GM12878 (cell line): ENCODE results near the gene SNED1. TPM values are rescaled to one million over a fixed set of nuclear protein-coding genes. Genes with fewer than 3 reads are reported as not detected.

Source experiments
- ATAC-seq: fragments of 200-7000 bp; cut with Tn5 transposase; 3 replicates; pipeline ENCODE4 v1.9.1; 2020; ENCODE audit warnings: mild to moderate bottlenecking, moderate library complexity
- BruUV-seq: library from RNA; stranded (reverse); fragments of 400-500 nt; replicated peaks from 2 replicates; lab custom pipeline; 2021; lab: Mats Ljungman, UMichigan
- CTCF ChIA-PET: fragments of 300-600 bp; sonication (Branson Sonifier 250); formaldehyde crosslinking; extraction: SDS; loops from one replicate; lab custom pipeline; 2021; ENCODE audit warnings: inconsistent platforms; lab: Yijun Ruan, JAX
- POLR2A ChIA-PET: fragments of 350-600 bp; formaldehyde crosslinking; extraction: SDS; loops from one replicate; lab custom pipeline; 2021; ENCODE audit warnings: inconsistent platforms; lab: Charles Lee
- RAD21 ChIA-PET: fragments of 300-600 bp; sonication (Branson Sonifier 250); formaldehyde crosslinking; loops from one replicate; lab custom pipeline; 2023; ENCODE audit warnings: antibody characterized with exemption; ENCODE audit not compliant: unreplicated experiment; lab: Charles Lee
- SMC1A ChIA-PET: fragments of 300-600 bp; sonication (Branson Sonifier 250); formaldehyde crosslinking; loops from one replicate; lab custom pipeline; 2023; ENCODE audit not compliant: unreplicated experiment, uncharacterized antibody; lab: Charles Lee
- DNase-seq: peaks from one replicate; pipeline ENCODE4 v3.0.0-alpha.2; 2011; ENCODE audit warnings: low read depth, low spot score
- FAIRE-seq: peaks from 3 replicates; lab custom pipeline; 2011; peaks lifted over from hg19 to GRCh38; lab: Jason Lieb, UNC
- H2AFZ ChIP-seq: 2 replicates; pipeline ENCODE4 v1.6.0; 2011; ENCODE audit warnings: low read depth, low read length, control low read depth; ENCODE audit not compliant: control insufficient read depth
- H3K27ac ChIP-seq: 2 replicates; pipeline ENCODE4 v1.5.1; 2011; ENCODE audit warnings: control low read depth; ENCODE audit not compliant: control insufficient read depth, insufficient read depth
- H3K27me3 ChIP-seq, 2 experiments: replicated peaks in 1 of 2; 2 replicates each; pipeline versions ENCODE4 v1.6.0 to v1.6.1; 2011; ENCODE audit warnings: low read length in 1 of 2; ENCODE audit not compliant: control insufficient read depth in 2 of 2, insufficient read depth in 2 of 2
- H3K36me3 ChIP-seq, 2 experiments: 2 replicates each; pipeline ENCODE4 v1.5.1; 2011; ENCODE audit warnings: low read length in 1 of 2; ENCODE audit not compliant: control insufficient read depth in 2 of 2, insufficient read depth in 2 of 2
- H3K4me1 ChIP-seq: 2 replicates; pipeline ENCODE4 v1.6.1; 2011; ENCODE audit warnings: mild to moderate bottlenecking, low read length, moderate library complexity, mixed read lengths; ENCODE audit not compliant: control insufficient read depth, insufficient read depth
- H3K4me2 ChIP-seq: 2 replicates; pipeline ENCODE4 v1.6.0; 2011; ENCODE audit warnings: control low read depth; ENCODE audit not compliant: control insufficient read depth, insufficient read depth
- H3K4me3 ChIP-seq: fragments of 200-600 bp; sonication (generic); 2 replicates; pipeline ENCODE4 v1.5.1; 2016
- H3K79me2 ChIP-seq: 2 replicates; pipeline ENCODE4 v1.6.0; 2011; ENCODE audit warnings: low read length; ENCODE audit not compliant: control insufficient read depth, insufficient read depth
- H3K9ac ChIP-seq: 2 replicates; pipeline ENCODE4 v1.8.0; 2011; ENCODE audit warnings: low read length, control low read depth, mixed read lengths; ENCODE audit not compliant: control insufficient read depth, insufficient read depth
- H3K9me3 ChIP-seq: replicated peaks from 3 replicates; pipeline ENCODE4 v1.5.1; 2011; ENCODE audit warnings: mild to moderate bottlenecking, low read length; ENCODE audit not compliant: control insufficient read depth, insufficient read depth
- H4K20me1 ChIP-seq: 2 replicates; pipeline ENCODE4 v1.6.0; 2011; ENCODE audit not compliant: control insufficient read depth, insufficient read depth
- CHD1 ChIP-seq: IDR thresholded peaks from 2 replicates; pipeline ENCODE4 v1.6.1; 2012; ENCODE audit warnings: low read depth, low read length, improper control_type of control experiment
- CHD4 ChIP-seq: fragments of 200-600 bp; sonication (generic); IDR thresholded peaks from 2 replicates; pipeline ENCODE4 v1.6.1; 2016; ENCODE audit warnings: mild to moderate bottlenecking
- CREM ChIP-seq: IDR thresholded peaks from 2 replicates; pipeline ENCODE4 v1.6.1; 2014; ENCODE audit warnings: antibody characterized with exemption, low read depth
- NFXL1 ChIP-seq: fragments of 450-650 bp; IDR thresholded peaks from 2 replicates; pipeline ENCODE4 v1.6.1; 2017; ENCODE audit warnings: antibody characterized with exemption, mild to moderate bottlenecking, borderline replicate concordance
- NR2F1 ChIP-seq: fragments of 450-650 bp; conservative IDR thresholded peaks from 2 replicates; pipeline ENCODE4 v1.6.1; 2017; ENCODE audit warnings: mild to moderate bottlenecking
- TCF3 ChIP-seq: IDR thresholded peaks from 2 replicates; pipeline ENCODE4 v1.6.1; 2012; ENCODE audit warnings: low read depth, mild to moderate bottlenecking, low read length, borderline replicate concordance; ENCODE audit not compliant: insufficient read depth
- TCF7 ChIP-seq: IDR thresholded peaks from 2 replicates; pipeline ENCODE4 v1.6.1; 2014; ENCODE audit warnings: antibody characterized with exemption, borderline replicate concordance
- ZNF622 ChIP-seq: fragments of 450-650 bp; IDR thresholded peaks from 2 replicates; pipeline ENCODE4 v1.6.1; 2017; ENCODE audit warnings: mild to moderate bottlenecking, inconsistent platforms
- WGBS: methylation state at CpG from one replicate; pipeline ENCODE4 v1.1.6; 2016; ENCODE audit warnings: low lambda C conversion rate; ENCODE audit not compliant: insufficient replicate concordance, insufficient coverage; ENCODE audit errors: missing lambda C conversion rate; 5-methylcytosine and 5-hydroxymethylcytosine counted together
- in situ Hi-C: fragments of 300-500 bp; cut with MboI; formaldehyde crosslinking; loops from 9 replicates; pipeline ENCODE4 v1.14.3; 2018; ENCODE audit warnings: mixed read lengths
- intact Hi-C: fragments of 100-400 bp; cut with micrococcal nuclease; formaldehyde crosslinking; loops from one replicate; pipeline ENCODE4 v1.14.2; 2022; ENCODE audit not compliant: unreplicated experiment
- polyA plus RNA-seq, 11 experiments: library from polyadenylated mRNA; depleted of rRNA in 4 of 11; unstranded in 6 of 11; stranded (reverse) in 5 of 11; fragments of >200 nt; fragmentation: Nextera tagmentation in 4 of 11; fragmentation: Illumina TruSeq in 1 of 11; extraction: Ambion mirVana in 4 of 11; extraction: Trizol in 1 of 11; gene quantifications; 1 replicate in 1 of 11; 2 replicates in 10 of 11; pipeline versions ENCODE4 v1.2.1 to v1.2.3, GENCODE V29; 2011 to 2016; ENCODE audit warnings: inconsistent platforms in 2 of 11, missing spikeins in 2 of 11, low read depth in 1 of 11
- total RNA-seq, 4 experiments: library from RNA; depleted of rRNA in 3 of 4; stranded (reverse); fragments of >200 nt in 3 of 4; fragmentation: Illumina TruSeq in 1 of 4; extraction: Trizol in 1 of 4; gene quantifications; 2 replicates each; pipeline versions ENCODE4 v1.2.1 to v1.2.3, GENCODE V29; 2013 to 2021
- TF ChIP-seq, protein P1 (sequence below): fragments of 450-650 bp; IDR thresholded peaks from 2 replicates; pipeline ENCODE4 v1.6.1; 2014; ENCODE audit warnings: mild to moderate bottlenecking
- TF ChIP-seq, protein P2 (sequence below), 3 experiments: IDR thresholded peaks in 2 of 3; conservative IDR thresholded peaks in 1 of 3; 2 replicates each; pipeline ENCODE4 v1.5.1; 2011; ENCODE audit warnings: low read depth in 3 of 3, low read length in 3 of 3, mild to moderate bottlenecking in 3 of 3, control low read depth in 2 of 3, moderate library complexity in 2 of 3, inconsistent platforms in 1 of 3, mixed read lengths in 1 of 3; ENCODE audit not compliant: control insufficient read depth in 2 of 3, insufficient read depth in 1 of 3; ENCODE audit errors: extremely low read depth in 1 of 3
- TF ChIP-seq, protein P3 (sequence below): fragments of 450-650 bp; formaldehyde crosslinking; IDR thresholded peaks from 2 replicates; pipeline ENCODE4 v1.5.0; 2022; ENCODE audit warnings: mild to moderate bottlenecking, missing genetic modification characterization

SNED1 gene
- total and polyA plus RNA-seq, 10 of the 15 experiments (the other 5 are each of a cell fraction or from before 2014, with no cell fraction given), result 0.05 to 8.4 (median 3.0) TPM

DNA sequence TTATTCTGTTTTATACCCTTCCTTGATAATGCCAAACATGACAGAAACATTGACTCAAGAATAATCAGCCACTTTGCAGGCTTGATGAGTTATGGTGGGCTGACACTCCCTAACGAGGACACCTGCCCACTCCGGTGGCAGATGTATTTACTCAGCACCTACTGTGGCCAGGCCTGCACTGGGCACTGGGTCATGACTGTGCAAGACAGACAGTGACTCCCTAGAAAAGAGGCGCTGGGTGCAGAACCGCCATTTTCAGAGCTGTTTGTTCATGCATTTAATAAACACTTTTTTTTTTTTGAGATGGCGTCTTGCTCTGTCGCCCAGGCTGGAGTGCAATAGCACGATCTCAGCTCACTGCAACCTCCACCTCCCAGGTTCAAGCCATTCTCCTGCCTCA, 32.5 kb downstream of the SNED1 start:
- Histone ChIP-seq H4K20me1 (no peaks in the 10 kb centered on the region), H3K27me3 (peaks cover 0 to 2% of the 10 kb centered on the region in 2 experiments; a peak in 1 of 4 replicates), H3K36me3 (no peaks in the 10 kb centered on the region), H3K4me1 (peaks cover 8% of the 10 kb centered on the region), H3K79me2 (no peaks in the 10 kb centered on the region), H3K9ac (no peak overlapping the region), H3K9me3 (peaks cover 2% of the 10 kb centered on the region; the same call in 1 of the 3 replicates), H2AFZ (no peak overlapping the region), H3K27ac (no peak overlapping the region), H3K4me2 (no peak overlapping the region), H3K4me3 (no peak overlapping the region)
- ChIA-PET SMC1A (interaction anchor here (0.8 kb wide), 1 partner anchor 188 kb away, joined by 3 read pairs; no protein-coding TSS in a partner anchor), POLR2A (no interaction called here), CTCF (interaction anchor here (1.2 kb wide), 1 partner anchor 83 kb away, joined by 4 read pairs; no protein-coding TSS in a partner anchor), RAD21 (no interaction called here)
- DNase-seq (no peak), FAIRE-seq (no peak), ATAC-seq (no peak)
- no TSS peak for BruUV-seq
- TF ChIP-seq, protein P1, sequence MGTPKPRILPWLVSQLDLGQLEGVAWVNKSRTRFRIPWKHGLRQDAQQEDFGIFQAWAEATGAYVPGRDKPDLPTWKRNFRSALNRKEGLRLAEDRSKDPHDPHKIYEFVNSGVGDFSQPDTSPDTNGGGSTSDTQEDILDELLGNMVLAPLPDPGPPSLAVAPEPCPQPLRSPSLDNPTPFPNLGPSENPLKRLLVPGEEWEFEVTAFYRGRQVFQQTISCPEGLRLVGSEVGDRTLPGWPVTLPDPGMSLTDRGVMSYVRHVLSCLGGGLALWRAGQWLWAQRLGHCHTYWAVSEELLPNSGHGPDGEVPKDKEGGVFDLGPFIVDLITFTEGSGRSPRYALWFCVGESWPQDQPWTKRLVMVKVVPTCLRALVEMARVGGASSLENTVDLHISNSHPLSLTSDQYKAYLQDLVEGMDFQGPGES, result no peak
- TF ChIP-seq, protein P2, sequence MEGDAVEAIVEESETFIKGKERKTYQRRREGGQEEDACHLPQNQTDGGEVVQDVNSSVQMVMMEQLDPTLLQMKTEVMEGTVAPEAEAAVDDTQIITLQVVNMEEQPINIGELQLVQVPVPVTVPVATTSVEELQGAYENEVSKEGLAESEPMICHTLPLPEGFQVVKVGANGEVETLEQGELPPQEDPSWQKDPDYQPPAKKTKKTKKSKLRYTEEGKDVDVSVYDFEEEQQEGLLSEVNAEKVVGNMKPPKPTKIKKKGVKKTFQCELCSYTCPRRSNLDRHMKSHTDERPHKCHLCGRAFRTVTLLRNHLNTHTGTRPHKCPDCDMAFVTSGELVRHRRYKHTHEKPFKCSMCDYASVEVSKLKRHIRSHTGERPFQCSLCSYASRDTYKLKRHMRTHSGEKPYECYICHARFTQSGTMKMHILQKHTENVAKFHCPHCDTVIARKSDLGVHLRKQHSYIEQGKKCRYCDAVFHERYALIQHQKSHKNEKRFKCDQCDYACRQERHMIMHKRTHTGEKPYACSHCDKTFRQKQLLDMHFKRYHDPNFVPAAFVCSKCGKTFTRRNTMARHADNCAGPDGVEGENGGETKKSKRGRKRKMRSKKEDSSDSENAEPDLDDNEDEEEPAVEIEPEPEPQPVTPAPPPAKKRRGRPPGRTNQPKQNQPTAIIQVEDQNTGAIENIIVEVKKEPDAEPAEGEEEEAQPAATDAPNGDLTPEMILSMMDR (IDR thresholded peaks at IDR 0.05 in 2 of 3, conservative IDR thresholded peaks at IDR 0.05 in 1 of 3; ENCODE audit: control insufficient read depth in 2 of 3, extremely low read depth in 1 of 3, insufficient read depth in 1 of 3, low read depth in 3 of 3, low read length in 3 of 3), result no peak
- TF ChIP-seq ZNF622 (no peak), CREM (no peak), NFXL1 (no peak), NR2F1 (no peak), CHD1 (no peak), TCF7 (no peak), TCF3 (no peak), CHD4 (no peak)
- TF ChIP-seq, protein P3, sequence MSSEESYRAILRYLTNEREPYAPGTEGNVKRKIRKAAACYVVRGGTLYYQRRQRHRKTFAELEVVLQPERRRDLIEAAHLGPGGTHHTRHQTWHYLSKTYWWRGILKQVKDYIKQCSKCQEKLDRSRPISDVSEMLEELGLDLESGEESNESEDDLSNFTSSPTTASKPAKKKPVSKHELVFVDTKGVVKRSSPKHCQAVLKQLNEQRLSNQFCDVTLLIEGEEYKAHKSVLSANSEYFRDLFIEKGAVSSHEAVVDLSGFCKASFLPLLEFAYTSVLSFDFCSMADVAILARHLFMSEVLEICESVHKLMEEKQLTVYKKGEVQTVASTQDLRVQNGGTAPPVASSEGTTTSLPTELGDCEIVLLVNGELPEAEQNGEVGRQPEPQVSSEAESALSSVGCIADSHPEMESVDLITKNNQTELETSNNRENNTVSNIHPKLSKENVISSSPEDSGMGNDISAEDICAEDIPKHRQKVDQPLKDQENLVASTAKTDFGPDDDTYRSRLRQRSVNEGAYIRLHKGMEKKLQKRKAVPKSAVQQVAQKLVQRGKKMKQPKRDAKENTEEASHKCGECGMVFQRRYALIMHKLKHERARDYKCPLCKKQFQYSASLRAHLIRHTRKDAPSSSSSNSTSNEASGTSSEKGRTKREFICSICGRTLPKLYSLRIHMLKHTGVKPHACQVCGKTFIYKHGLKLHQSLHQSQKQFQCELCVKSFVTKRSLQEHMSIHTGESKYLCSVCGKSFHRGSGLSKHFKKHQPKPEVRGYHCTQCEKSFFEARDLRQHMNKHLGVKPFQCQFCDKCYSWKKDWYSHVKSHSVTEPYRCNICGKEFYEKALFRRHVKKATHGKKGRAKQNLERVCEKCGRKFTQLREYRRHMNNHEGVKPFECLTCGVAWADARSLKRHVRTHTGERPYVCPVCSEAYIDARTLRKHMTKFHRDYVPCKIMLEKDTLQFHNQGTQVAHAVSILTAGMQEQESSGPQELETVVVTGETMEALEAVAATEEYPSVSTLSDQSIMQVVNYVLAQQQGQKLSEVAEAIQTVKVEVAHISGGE (CRISPR knock-in tag), result no peak
- 64% methylated on average over 7 of the region's 7 CpGs for WGBS
- intact Hi-C loops, result no loop called here
- in situ Hi-C loops, result no loop called here
